ENCODE data around the gene EIPR1. TPM values are rescaled to one million over a fixed set of nuclear protein-coding genes. Genes with fewer than 3 reads are reported as not detected.

The EIPR1 gene
- polyA plus RNA-seq, 2 of the 4 experiments (the other 2 are of a cell fraction): 55.0 to 65.0 TPM

DNA sequence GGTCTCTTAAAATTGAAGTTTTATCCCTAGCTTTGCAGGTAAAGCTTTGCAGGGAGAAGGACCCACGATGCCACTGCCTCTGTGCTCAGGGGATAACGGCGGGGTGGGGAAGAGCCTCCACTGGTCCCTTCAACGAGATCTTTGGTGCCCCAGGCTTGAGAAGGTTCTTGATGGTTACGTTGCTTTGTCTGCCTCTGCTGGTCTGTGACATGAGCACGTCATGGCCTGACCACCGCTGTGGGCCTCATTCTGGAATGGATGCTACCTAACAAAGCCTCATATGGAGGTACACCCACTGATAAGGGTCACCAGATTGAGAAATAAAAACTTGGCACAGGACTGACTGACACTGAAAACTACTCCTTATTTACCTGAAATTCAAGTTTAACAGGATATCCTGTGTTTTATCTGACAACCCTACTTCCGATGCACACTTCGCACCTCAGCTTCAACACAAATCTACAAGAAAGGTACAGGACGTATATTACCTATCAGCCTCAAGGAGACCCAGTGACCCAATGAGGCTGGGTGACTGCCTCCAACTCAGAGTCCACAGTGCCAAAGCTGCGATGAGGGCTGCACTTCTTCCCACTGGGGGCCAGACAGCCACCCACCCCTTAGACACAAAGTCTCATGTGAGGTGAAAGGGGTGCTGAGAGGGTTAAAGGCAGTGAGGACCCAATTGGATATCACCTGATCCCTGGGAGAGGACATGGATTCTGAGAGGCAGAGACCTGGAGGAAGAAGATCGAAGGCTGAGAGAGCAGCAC is 64.9 kb downstream of the EIPR1 start:
- CTCF ChIA-PET: no interaction called here
- FAIRE-seq: no peak
- 95% methylated on average over 12 of the region's 12 CpGs for WGBS (ENCODE audit: missing lambda C conversion rate)

DNA sequence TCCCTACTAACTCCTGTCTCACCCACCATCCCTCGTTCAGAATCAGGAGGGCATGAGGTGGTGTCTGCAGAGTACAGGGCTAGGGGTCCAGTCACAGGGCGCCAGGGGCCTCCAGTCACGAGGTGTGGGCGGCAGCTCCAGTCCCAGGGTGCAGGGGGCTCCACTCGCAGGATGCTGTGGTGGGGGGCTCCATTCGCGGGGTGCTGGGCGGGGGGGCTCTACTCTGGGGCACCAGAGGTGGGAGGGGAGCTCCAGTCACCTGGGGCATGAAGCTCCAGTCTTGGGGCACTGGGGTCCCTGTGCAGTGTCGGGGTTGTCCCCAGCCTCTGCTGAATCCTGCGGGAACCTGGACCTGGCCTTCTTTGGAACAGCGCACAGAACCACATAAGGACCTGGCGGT is 66.0 kb downstream of the EIPR1 start:
- POLR2A ChIA-PET: no interaction called here
- DNase-seq (ENCODE audit: low read depth in 1 of 2, low spot score in 1 of 2): no peak
- no peak for FAIRE-seq
- no peak overlapping the region for H3K4me3 ChIP-seq
- TF ChIP-seq POLR2AphosphoS2 (conservative IDR thresholded peaks at IDR 0.05; ENCODE audit: low read length) (no peak), TP53 (CRISPR knock-in tag; IDR thresholded peaks at IDR 0.05) (no peak), ZC3H11A (IDR thresholded peaks at IDR 0.05) (no peak), ESRRA (IDR thresholded peaks at IDR 0.05; ENCODE audit: borderline replicate concordance, low read length) (no peak), CEBPB (IDR thresholded peaks at IDR 0.05) (no peak), HOXB5 (CRISPR knock-in tag; IDR thresholded peaks at IDR 0.05) (no peak), FOSB (CRISPR knock-in tag; IDR thresholded peaks at IDR 0.05) (no peak), MYC (IDR thresholded peaks at IDR 0.05; ENCODE audit: borderline replicate concordance, low read length) (no peak), RAD21 (conservative IDR thresholded peaks at IDR 0.05 in 1 of 2, IDR thresholded peaks at IDR 0.05 in 1 of 2) (no peak), NR3C1 (IDR thresholded peaks at IDR 0.05) (no peak)
- 91% methylated on average over 9 of the region's 12 CpGs for WGBS (ENCODE audit: missing lambda C conversion rate)
- H3K4me2 ChIP-seq: no peak overlapping the region
- H3K4me1 ChIP-seq: no peaks in the 10 kb centered on the region
- no peak for ATAC-seq
- CTCF ChIA-PET: interaction anchor here (0.9 to 1.6 kb wide), 2 partner anchors 9 to 10 kb away, joined by 4 read pairs; no protein-coding TSS in a partner anchor
- H3K27ac ChIP-seq: no peak overlapping the region
- H3K9me3 ChIP-seq: no peaks in the 10 kb centered on the region

More for the DNA sequence above, 64.9 kb downstream of the EIPR1 start:
- no peaks in the 10 kb centered on the region for H3K4me1 ChIP-seq
- H3K4me3 ChIP-seq: no peak overlapping the region
- POLR2A ChIA-PET: no interaction called here
- TF ChIP-seq RCOR1 (IDR thresholded peaks at IDR 0.05; ENCODE audit: low read depth, low read length) (no peak), PHF8 (IDR thresholded peaks at IDR 0.05; ENCODE audit: borderline replicate concordance, low read depth) (no peak), NFE2L2 (conservative IDR thresholded peaks at IDR 0.05; ENCODE audit: low read length) (no peak), ZFP36 (IDR thresholded peaks at IDR 0.05; ENCODE audit: borderline replicate concordance, partially characterized antibody) (no peak), RFX5 (IDR thresholded peaks at IDR 0.05) (no peak), SREBF2 (IDR thresholded peaks at IDR 0.05) (no peak), TFCP2L1 (CRISPR knock-in tag; IDR thresholded peaks at IDR 0.05) (no peak), RARB (CRISPR knock-in tag; IDR thresholded peaks at IDR 0.05) (no peak), KDM5A (IDR thresholded peaks at IDR 0.05) (no peak), JUNB (IDR thresholded peaks at IDR 0.05) (no peak), GATA3 (IDR thresholded peaks at IDR 0.05; ENCODE audit: borderline replicate concordance) (no peak), HOXB13 (CRISPR knock-in tag; IDR thresholded peaks at IDR 0.05; ENCODE audit: low read depth) (no peak), JUN (IDR thresholded peaks at IDR 0.05) (no peak)
- TF ChIP-seq, protein P1, sequence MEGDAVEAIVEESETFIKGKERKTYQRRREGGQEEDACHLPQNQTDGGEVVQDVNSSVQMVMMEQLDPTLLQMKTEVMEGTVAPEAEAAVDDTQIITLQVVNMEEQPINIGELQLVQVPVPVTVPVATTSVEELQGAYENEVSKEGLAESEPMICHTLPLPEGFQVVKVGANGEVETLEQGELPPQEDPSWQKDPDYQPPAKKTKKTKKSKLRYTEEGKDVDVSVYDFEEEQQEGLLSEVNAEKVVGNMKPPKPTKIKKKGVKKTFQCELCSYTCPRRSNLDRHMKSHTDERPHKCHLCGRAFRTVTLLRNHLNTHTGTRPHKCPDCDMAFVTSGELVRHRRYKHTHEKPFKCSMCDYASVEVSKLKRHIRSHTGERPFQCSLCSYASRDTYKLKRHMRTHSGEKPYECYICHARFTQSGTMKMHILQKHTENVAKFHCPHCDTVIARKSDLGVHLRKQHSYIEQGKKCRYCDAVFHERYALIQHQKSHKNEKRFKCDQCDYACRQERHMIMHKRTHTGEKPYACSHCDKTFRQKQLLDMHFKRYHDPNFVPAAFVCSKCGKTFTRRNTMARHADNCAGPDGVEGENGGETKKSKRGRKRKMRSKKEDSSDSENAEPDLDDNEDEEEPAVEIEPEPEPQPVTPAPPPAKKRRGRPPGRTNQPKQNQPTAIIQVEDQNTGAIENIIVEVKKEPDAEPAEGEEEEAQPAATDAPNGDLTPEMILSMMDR (IDR thresholded peaks at IDR 0.05): no peak
- TF ChIP-seq, protein P2, sequence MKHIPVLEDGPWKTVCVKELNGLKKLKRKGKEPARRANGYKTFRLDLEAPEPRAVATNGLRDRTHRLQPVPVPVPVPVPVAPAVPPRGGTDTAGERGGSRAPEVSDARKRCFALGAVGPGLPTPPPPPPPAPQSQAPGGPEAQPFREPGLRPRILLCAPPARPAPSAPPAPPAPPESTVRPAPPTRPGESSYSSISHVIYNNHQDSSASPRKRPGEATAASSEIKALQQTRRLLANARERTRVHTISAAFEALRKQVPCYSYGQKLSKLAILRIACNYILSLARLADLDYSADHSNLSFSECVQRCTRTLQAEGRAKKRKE (CRISPR knock-in tag; IDR thresholded peaks at IDR 0.05; ENCODE audit: low read depth): no peak
- TF ChIP-seq, protein P3, sequence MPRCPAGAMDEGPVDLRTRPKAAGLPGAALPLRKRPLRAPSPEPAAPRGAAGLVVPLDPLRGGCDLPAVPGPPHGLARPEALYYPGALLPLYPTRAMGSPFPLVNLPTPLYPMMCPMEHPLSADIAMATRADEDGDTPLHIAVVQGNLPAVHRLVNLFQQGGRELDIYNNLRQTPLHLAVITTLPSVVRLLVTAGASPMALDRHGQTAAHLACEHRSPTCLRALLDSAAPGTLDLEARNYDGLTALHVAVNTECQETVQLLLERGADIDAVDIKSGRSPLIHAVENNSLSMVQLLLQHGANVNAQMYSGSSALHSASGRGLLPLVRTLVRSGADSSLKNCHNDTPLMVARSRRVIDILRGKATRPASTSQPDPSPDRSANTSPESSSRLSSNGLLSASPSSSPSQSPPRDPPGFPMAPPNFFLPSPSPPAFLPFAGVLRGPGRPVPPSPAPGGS (IDR thresholded peaks at IDR 0.05): no peak
- ATAC-seq: no peak
- no peak for DNase-seq (ENCODE audit: low read depth in 1 of 2, low spot score in 1 of 2)
- H3K27ac ChIP-seq: no peak overlapping the region
- no peaks in the 10 kb centered on the region for H3K9me3 ChIP-seq
- H3K4me2 ChIP-seq: no peak overlapping the region
